Measurements from ENCODE around the gene MT1E.
"Not testable (repeated sequence)": the region's sequence is repeated elsewhere in the genome, so short reads cannot be mapped to it uniquely, and the experiment has no call there.

The MT1E gene

GRCh38 chr16:56672761-56673536, 47.4 kb downstream of the MT1E start:
- no peak for DNase-seq

DNA sequence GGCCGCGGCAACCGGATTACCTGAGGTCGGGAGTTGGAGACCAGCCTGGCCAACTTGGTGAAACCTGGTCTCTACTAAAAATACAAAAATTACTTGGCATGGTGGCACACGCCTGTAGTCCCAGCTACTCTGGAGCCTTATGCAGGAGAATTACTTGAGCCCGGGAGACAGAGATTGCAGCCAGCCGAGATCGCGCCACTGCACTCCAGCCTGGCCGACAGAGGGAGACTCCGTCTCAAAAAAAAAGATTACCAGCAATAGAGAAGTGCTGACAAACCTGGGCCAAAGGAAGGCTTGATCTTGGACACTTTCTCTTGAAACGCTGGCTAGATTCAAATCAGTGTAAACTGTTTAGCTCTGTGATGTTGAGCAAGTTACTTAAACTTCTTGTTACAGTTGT, 48.3 kb downstream of the MT1E start:
- DNase-seq: no peak

DNA sequence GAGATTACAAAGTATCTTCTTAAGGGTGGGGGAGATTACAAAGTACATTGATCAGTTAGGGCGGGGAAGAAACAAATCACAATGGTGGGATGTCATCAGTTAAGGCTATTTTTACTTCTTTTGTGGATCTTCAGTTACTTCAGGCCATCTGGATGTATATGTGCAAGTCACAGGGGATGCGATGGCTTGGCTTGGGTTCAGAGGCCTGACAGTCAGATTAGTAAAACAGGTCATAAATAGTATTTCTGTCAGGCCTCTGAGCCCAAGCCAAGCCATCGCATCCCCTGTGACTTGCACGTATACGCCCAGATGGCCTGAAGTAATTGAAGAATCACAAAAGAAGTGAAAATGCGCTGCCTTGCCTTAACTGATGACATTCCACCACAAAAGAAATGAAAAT, 49.0 kb downstream of the MT1E start:
- DNase-seq: not testable (repeated sequence)

DNA sequence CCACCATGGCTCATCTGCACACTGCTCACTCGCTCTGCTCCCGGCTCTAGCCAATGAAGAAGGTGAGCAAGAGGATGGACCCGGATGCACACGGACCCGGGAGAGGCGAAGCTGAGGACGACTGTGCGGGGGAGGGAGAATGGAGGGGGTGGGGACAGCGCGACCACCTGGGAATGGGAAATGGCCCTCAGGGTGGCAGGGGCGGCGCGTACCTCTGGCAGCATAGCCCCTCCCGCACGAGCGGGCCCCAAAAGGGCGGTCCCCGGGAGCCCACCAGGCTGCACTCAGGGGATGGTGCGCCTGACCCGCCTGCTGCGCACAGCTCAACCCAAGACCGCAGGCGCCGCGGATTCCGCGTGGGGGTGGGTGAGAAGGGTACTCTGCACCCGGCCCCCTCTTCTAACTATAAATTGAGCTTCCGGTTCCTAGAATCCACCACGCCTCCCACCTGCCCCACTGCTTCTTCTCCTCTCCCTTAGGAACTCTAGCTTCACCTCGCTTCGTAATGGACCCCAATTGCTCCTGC, 50.2 kb downstream of the MT1E start:
- no peak for DNase-seq

All from NCI-H1417 treated with DMSO at 0.1 percent for 48 hours (cell line).